ENCODE data around the gene TNFRSF1B. TPM values are rescaled to one million over a fixed set of nuclear protein-coding genes. Genes with fewer than 3 reads are reported as not detected.
A peak's percentile ranks its signal among the peaks of the same experiment; 100 is the strongest.

Gene TNFRSF1B
- total and polyA plus RNA-seq, 9 of the 15 experiments (the other 6 are each of a cell fraction or from before 2014, with no cell fraction given), result 8.8 to 91.3 (median 36.0) TPM

GRCh38 chr1:12126781-12127180 lies 40.0 kb upstream of the TNFRSF1B start:
- H3K27me3 ChIP-seq (ENCODE audit: control insufficient read depth in 2 of 2, insufficient read depth in 2 of 2, low read length in 2 of 2), result no peaks in the 10 kb centered on the region
- H3K4me2 ChIP-seq (ENCODE audit: insufficient read depth, low read length), result no peak overlapping the region
- FAIRE-seq (no peak), DNase-seq (ENCODE audit: extremely low read depth in 1 of 4, low spot score in 3 of 4) (no peak), ATAC-seq (no peak)
- peak overlapping the region in 1 of 2 experiments; percentile 54; a peak in 1 of 4 replicates for H3K9ac ChIP-seq (ENCODE audit: insufficient read depth in 1 of 2, low read depth in 2 of 2, low read length in 2 of 2)
- POLR2A ChIA-PET, result interaction anchor here (1.0 to 1.5 kb wide), 4 partner anchors 11 to 76 kb away, joined by 3 to 5 read pairs (median 4); no protein-coding TSS in a partner anchor
- TF ChIP-seq, protein P1, sequence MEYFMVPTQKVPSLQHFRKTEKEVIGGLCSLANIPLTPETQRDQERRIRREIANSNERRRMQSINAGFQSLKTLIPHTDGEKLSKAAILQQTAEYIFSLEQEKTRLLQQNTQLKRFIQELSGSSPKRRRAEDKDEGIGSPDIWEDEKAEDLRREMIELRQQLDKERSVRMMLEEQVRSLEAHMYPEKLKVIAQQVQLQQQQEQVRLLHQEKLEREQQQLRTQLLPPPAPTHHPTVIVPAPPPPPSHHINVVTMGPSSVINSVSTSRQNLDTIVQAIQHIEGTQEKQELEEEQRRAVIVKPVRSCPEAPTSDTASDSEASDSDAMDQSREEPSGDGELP (CRISPR knock-in tag; IDR thresholded peaks at IDR 0.05; ENCODE audit: borderline replicate concordance), result no peak
- TF ChIP-seq MECOM (CRISPR knock-in tag; IDR thresholded peaks at IDR 0.05) (no peak), TBL1XR1 (IDR thresholded peaks at IDR 0.05; ENCODE audit: low read length in 2 of 2) (no peak), ZNF586 (CRISPR knock-in tag; conservative IDR thresholded peaks at IDR 0.05) (no peak), MEF2A (IDR thresholded peaks at IDR 0.05; ENCODE audit: control insufficient read depth, low read depth, low read length) (no peak), NEUROD1 (IDR thresholded peaks at IDR 0.05; ENCODE audit: borderline replicate concordance, low read depth, low read length, partially characterized antibody) (no peak), ZNF146 (CRISPR knock-in tag; IDR thresholded peaks at IDR 0.05; ENCODE audit: unreplicated experiment) (no peak), CHD1 (IDR thresholded peaks at IDR 0.05; ENCODE audit: low read length) (no peak), ETS2 (tag; IDR thresholded peaks at IDR 0.05; ENCODE audit: borderline replicate concordance, poor library complexity, severe bottlenecking) (no peak), CEBPB (tag; IDR thresholded peaks at IDR 0.05) (no peak), SFPQ (IDR thresholded peaks at IDR 0.05; ENCODE audit: low read depth, low read length) (no peak), MCM3 (IDR thresholded peaks at IDR 0.05) (no peak), ZZZ3 (IDR thresholded peaks at IDR 0.05) (no peak), ESRRA (IDR thresholded peaks at IDR 0.05; ENCODE audit: borderline replicate concordance, low read depth) (no peak), CBX5 (IDR thresholded peaks at IDR 0.05; ENCODE audit: borderline replicate concordance, low read depth) (no peak)
- TF ChIP-seq, protein P2, sequence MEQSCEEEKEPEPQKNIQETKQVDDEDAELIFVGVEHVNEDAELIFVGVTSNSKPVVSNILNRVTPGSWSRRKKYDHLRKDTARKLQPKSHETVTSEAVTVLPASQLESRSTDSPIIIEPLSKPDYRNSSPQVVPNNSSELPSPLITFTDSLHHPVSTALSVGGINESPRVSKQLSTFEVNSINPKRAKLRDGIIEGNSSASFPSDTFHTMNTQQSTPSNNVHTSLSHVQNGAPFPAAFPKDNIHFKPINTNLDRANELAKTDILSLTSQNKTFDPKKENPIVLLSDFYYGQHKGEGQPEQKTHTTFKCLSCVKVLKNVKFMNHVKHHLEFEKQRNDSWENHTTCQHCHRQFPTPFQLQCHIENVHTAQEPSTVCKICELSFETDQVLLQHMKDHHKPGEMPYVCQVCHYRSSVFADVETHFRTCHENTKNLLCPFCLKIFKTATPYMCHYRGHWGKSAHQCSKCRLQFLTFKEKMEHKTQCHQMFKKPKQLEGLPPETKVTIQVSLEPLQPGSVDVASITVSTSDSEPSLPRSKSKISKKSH (CRISPR knock-in tag; IDR thresholded peaks at IDR 0.05), result no peak
- 81% methylated on average over 9 of the region's 9 CpGs for WGBS (ENCODE audit: insufficient coverage, low coverage, missing lambda C conversion rate)
- H3K9me3 ChIP-seq (replicated peaks; ENCODE audit: control insufficient read depth, insufficient read depth, low read depth, low read length), result no peaks in the 10 kb centered on the region
- no peaks in the 10 kb centered on the region for H4K20me1 ChIP-seq (replicated peaks; ENCODE audit: control insufficient read depth, insufficient read depth, low read length)
- CTCF ChIA-PET (ENCODE audit: low intra/inter-chr PET ratio), result interaction anchor here (3.1 to 7.5 kb wide), 2 partner anchors 72 to 82 kb away, joined by 20 to 195 read pairs; no protein-coding TSS in a partner anchor
- in situ Hi-C loops (cut with MboI) (loop anchor here (5.0 to 10.0 kb wide), 2 partner anchors 86 to 528 kb away; no protein-coding TSS in a partner anchor), intact Hi-C loops (cut with micrococcal nuclease) (loop anchor here (5.0 to 10.0 kb wide), 2 partner anchors 531 to 648 kb away; partner anchors contain the start of gene PRAMEF12)
- H2AFZ ChIP-seq (ENCODE audit: low read depth, low read length), result no peak overlapping the region
- no peak overlapping the region for H3K4me3 ChIP-seq
- no TSS peak for BruUV-seq (replicated peaks)
- peaks cover 36% of the 10 kb centered on the region; the same call in 2 of the 3 replicates for H3K36me3 ChIP-seq (ENCODE audit: control insufficient read depth, insufficient read depth, low read length)
- no peaks in the 10 kb centered on the region for H3K9me1 ChIP-seq (ENCODE audit: control insufficient read depth, insufficient read depth, low read length)
- H3K4me1 ChIP-seq (replicated peaks in 1 of 2; ENCODE audit: control insufficient read depth in 2 of 2, insufficient read depth in 2 of 2, low read length in 2 of 2), result peaks cover 7 to 15% of the 10 kb centered on the region in 2 experiments; a peak in 4 of 5 replicates
- H3K27ac ChIP-seq (ENCODE audit: extremely low read depth, low read depth, low read length), result no peak overlapping the region
- H3K79me2 ChIP-seq (ENCODE audit: control insufficient read depth, insufficient read depth, low read length), result no peaks in the 10 kb centered on the region
